ENCODE data around the gene RNF31. TPM values are rescaled to one million over a fixed set of nuclear protein-coding genes. Genes with fewer than 3 reads are reported as not detected.

RNF31 gene
- total and polyA plus RNA-seq, 2 of the 13 experiments (the other 11 are each of a cell fraction or from before 2014, with no cell fraction given) = 48.2 to 86.8 TPM

GRCh38 chr14:24160850-24161804 is 13.8 kb downstream of the RNF31 start, which contains the start of gene IRF9 (continued):
- TF ChIP-seq, protein P1, sequence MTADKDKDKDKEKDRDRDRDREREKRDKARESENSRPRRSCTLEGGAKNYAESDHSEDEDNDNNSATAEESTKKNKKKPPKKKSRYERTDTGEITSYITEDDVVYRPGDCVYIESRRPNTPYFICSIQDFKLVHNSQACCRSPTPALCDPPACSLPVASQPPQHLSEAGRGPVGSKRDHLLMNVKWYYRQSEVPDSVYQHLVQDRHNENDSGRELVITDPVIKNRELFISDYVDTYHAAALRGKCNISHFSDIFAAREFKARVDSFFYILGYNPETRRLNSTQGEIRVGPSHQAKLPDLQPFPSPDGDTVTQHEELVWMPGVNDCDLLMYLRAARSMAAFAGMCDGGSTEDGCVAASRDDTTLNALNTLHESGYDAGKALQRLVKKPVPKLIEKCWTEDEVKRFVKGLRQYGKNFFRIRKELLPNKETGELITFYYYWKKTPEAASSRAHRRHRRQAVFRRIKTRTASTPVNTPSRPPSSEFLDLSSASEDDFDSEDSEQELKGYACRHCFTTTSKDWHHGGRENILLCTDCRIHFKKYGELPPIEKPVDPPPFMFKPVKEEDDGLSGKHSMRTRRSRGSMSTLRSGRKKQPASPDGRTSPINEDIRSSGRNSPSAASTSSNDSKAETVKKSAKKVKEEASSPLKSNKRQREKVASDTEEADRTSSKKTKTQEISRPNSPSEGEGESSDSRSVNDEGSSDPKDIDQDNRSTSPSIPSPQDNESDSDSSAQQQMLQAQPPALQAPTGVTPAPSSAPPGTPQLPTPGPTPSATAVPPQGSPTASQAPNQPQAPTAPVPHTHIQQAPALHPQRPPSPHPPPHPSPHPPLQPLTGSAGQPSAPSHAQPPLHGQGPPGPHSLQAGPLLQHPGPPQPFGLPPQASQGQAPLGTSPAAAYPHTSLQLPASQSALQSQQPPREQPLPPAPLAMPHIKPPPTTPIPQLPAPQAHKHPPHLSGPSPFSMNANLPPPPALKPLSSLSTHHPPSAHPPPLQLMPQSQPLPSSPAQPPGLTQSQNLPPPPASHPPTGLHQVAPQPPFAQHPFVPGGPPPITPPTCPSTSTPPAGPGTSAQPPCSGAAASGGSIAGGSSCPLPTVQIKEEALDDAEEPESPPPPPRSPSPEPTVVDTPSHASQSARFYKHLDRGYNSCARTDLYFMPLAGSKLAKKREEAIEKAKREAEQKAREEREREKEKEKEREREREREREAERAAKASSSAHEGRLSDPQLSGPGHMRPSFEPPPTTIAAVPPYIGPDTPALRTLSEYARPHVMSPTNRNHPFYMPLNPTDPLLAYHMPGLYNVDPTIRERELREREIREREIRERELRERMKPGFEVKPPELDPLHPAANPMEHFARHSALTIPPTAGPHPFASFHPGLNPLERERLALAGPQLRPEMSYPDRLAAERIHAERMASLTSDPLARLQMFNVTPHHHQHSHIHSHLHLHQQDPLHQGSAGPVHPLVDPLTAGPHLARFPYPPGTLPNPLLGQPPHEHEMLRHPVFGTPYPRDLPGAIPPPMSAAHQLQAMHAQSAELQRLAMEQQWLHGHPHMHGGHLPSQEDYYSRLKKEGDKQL (CRISPR knock-in tag; IDR thresholded peaks at IDR 0.05; ENCODE audit: low read depth) = peak; percentile 85; the same call in 1 of the 2 replicates
- TF ChIP-seq ZNF788 (CRISPR knock-in tag; IDR thresholded peaks at IDR 0.05; ENCODE audit: borderline replicate concordance) = peak; percentile 100; the same call in 1 of the 2 replicates
- peak; percentile 94 for TF ChIP-seq ARNTL (CRISPR knock-in tag; IDR thresholded peaks at IDR 0.05)
- TF ChIP-seq RELA (CRISPR knock-in tag; IDR thresholded peaks at IDR 0.05) = peak; percentile 98
- TF ChIP-seq TCF7L2 (IDR thresholded peaks at IDR 0.05; ENCODE audit: low read depth, low read length) = no peak
- TF ChIP-seq MED8 (CRISPR knock-in tag; IDR thresholded peaks at IDR 0.05; ENCODE audit: insufficient replicate concordance) = peak; percentile 25
- TF ChIP-seq KAT7 (CRISPR knock-in tag; IDR thresholded peaks at IDR 0.05; ENCODE audit: borderline replicate concordance) = peak; percentile 99
- no peak for TF ChIP-seq TBX3 (IDR thresholded peaks at IDR 0.05; ENCODE audit: borderline replicate concordance)
- peak; percentile 97 for TF ChIP-seq AKAP8 (CRISPR knock-in tag; IDR thresholded peaks at IDR 0.05)
- TF ChIP-seq TEAD3 (CRISPR knock-in tag; optimal IDR thresholded peaks at IDR 0.05; ENCODE audit: borderline replicate concordance) = peak; percentile 97
- no peak for TF ChIP-seq IRF1 (CRISPR knock-in tag; IDR thresholded peaks at IDR 0.05; ENCODE audit: low read depth)
- peak; percentile 96 for TF ChIP-seq SNAPC2 (CRISPR knock-in tag; IDR thresholded peaks at IDR 0.05)
- peak; percentile 99 for TF ChIP-seq RAD21 (CRISPR knock-in tag; IDR thresholded peaks at IDR 0.05)
- no peak for TF ChIP-seq CEBPZ (IDR thresholded peaks at IDR 0.05; ENCODE audit: low read length)
- peak; percentile 76 for TF ChIP-seq RNF2 (conservative IDR thresholded peaks at IDR 0.05; ENCODE audit: low read depth)
- peak; percentile 98; the same call in 1 of the 2 replicates for TF ChIP-seq ZNF839 (CRISPR knock-in tag; IDR thresholded peaks at IDR 0.05; ENCODE audit: borderline replicate concordance)
- peak; percentile 58; the same call in 1 of the 2 replicates for TF ChIP-seq JUND (CRISPR knock-in tag; IDR thresholded peaks at IDR 0.05)
- TF ChIP-seq TGIF2 (CRISPR knock-in tag; IDR thresholded peaks at IDR 0.05) = peak; percentile 99
- TF ChIP-seq SOX13 (IDR thresholded peaks at IDR 0.05) = no peak
- TF ChIP-seq SOX13 (CRISPR knock-in tag; conservative IDR thresholded peaks at IDR 0.05 in 1 of 2, IDR thresholded peaks at IDR 0.05 in 1 of 2) = peak; percentile 60 to 91; a peak in 3 of 4 replicates

Data from HepG2 (cell line).